ENCODE results near the gene OR5A1.

Gene OR5A1

GRCh38 chr11:59479906-59480305 is 43.6 kb downstream of the OR5A1 start:
- no peak for DNase-seq (ENCODE audit: low read depth, low spot score)

GRCh38 chr11:59480359-59480758 is 44.1 kb downstream of the OR5A1 start:
- no peak for DNase-seq (ENCODE audit: low read depth, low spot score)

All from brain pericyte (primary cell).